Body of pancreas (tissue), 4 donors: ENCODE data around the gene PRKG1. TPM values are rescaled to one million over a fixed set of nuclear protein-coding genes. Genes with fewer than 3 reads are reported as not detected.

Source experiments
- ATAC-seq: fragments of 150-250 bp; one replicate; pipeline ENCODE4 v1.9.1; 2016
- DNase-seq, 4 donors: peaks; one replicate each; pipeline ENCODE4 v3.0.0-alpha.2; 2019
- H3K27ac ChIP-seq, 4 donors: fragments of 200-600 bp; sonication (generic); 1 replicate in 3 of 4; 2 replicates in 1 of 4; pipeline versions ENCODE4 v1.5.1 to v1.6.1; 2016 to 2019; ENCODE audit warnings: mild to moderate bottlenecking in 1 of 4, mixed read lengths in 1 of 4, moderate library complexity in 1 of 4
- H3K27me3 ChIP-seq, 2 donors: fragments of 200-600 bp; sonication (generic); one replicate each; pipeline ENCODE4 v1.6.0; 2016; ENCODE audit warnings: mild to moderate bottlenecking in 1 of 2
- H3K36me3 ChIP-seq, 2 donors: fragments of 200-600 bp; sonication (generic); replicated peaks in 1 of 2; 2 replicates each; pipeline ENCODE4 v1.5.1; 2016; ENCODE audit warnings: low read depth in 2 of 2; ENCODE audit not compliant: insufficient read depth in 1 of 2
- H3K4me1 ChIP-seq: fragments of 200-600 bp; sonication (generic); one replicate; pipeline ENCODE4 v1.6.0; 2016
- H3K4me3 ChIP-seq, 2 donors: fragments of 200-600 bp; sonication (generic); 1 replicate in 1 of 2; 2 replicates in 1 of 2; pipeline ENCODE4 v1.5.1; 2016 to 2019
- H3K9me3 ChIP-seq, 3 donors: fragments of 200-600 bp; sonication (generic); 1 replicate in 2 of 3; 2 replicates in 1 of 3; pipeline ENCODE4 v1.5.1; 2016
- CTCF ChIP-seq, 7 experiments: fragments of 450-650 bp in 4 of 7; fragments of 200-600 bp in 3 of 7; sonication (generic) in 3 of 7; IDR thresholded peaks; one replicate each; pipeline ENCODE4 v1.5.1; 2016 to 2019; ENCODE audit warnings: antibody characterized with exemption in 7 of 7
- POLR2A ChIP-seq, 3 donors: fragments of 450-650 bp; IDR thresholded peaks; one replicate each; pipeline ENCODE4 v1.6.1; 2016; ENCODE audit warnings: antibody characterized with exemption in 3 of 3, mild to moderate bottlenecking in 2 of 3
- WGBS, 2 donors: methylation state at CpG; one replicate each; pipeline ENCODE4 v1.1.5; 2017; 5-methylcytosine and 5-hydroxymethylcytosine counted together
- intact Hi-C: fragments of 100-400 bp; cut with DNase I; formaldehyde crosslinking; loops from one replicate; pipeline ENCODE4 v1.15.1; 2023
- total RNA-seq, 2 donors: library from RNA; depleted of rRNA; stranded (reverse); fragments of >200 nt; gene quantifications; one replicate each; pipeline ENCODE4 v1.1.0, GENCODE V29; 2016

PRKG1 gene
- total RNA-seq, 2 donors from 2014 or later, result 14.2 to 18.9 TPM

GRCh38 chr10:51168086-51168815 lies 94.0 kb downstream of the PRKG1 start:
- no peak for ATAC-seq
- Histone ChIP-seq H3K36me3 (no peaks in the 10 kb centered on the region), H3K27me3 (no peaks in the 10 kb centered on the region), H3K4me3 (no peak overlapping the region), H3K9me3 (no peaks in the 10 kb centered on the region), H3K27ac (no peak overlapping the region), H3K4me1 (no peaks in the 10 kb centered on the region)
- intact Hi-C loops, result no loop called here
- TF ChIP-seq CTCF (IDR thresholded peaks at IDR 0.05) (no peak), POLR2A (IDR thresholded peaks at IDR 0.05) (no peak)
- 62 to 64% methylated on average over 2 of the region's 2 CpGs for WGBS, 2 donors
- DNase-seq, result no peak

GRCh38 chr10:51169111-51169510 lies 94.8 kb downstream of the PRKG1 start:
- Histone ChIP-seq H3K27ac (no peak overlapping the region), H3K4me3 (no peak overlapping the region), H3K4me1 (no peaks in the 10 kb centered on the region), H3K36me3 (no peaks in the 10 kb centered on the region), H3K27me3 (no peaks in the 10 kb centered on the region), H3K9me3 (no peaks in the 10 kb centered on the region)
- WGBS, 2 donors, result 88 to 90% methylated on average over 1 of the region's 1 CpG
- ATAC-seq (no peak), DNase-seq (no peak)
- intact Hi-C loops, result no loop called here
- TF ChIP-seq CTCF (IDR thresholded peaks at IDR 0.05) (no peak), POLR2A (IDR thresholded peaks at IDR 0.05) (no peak)

DNA sequence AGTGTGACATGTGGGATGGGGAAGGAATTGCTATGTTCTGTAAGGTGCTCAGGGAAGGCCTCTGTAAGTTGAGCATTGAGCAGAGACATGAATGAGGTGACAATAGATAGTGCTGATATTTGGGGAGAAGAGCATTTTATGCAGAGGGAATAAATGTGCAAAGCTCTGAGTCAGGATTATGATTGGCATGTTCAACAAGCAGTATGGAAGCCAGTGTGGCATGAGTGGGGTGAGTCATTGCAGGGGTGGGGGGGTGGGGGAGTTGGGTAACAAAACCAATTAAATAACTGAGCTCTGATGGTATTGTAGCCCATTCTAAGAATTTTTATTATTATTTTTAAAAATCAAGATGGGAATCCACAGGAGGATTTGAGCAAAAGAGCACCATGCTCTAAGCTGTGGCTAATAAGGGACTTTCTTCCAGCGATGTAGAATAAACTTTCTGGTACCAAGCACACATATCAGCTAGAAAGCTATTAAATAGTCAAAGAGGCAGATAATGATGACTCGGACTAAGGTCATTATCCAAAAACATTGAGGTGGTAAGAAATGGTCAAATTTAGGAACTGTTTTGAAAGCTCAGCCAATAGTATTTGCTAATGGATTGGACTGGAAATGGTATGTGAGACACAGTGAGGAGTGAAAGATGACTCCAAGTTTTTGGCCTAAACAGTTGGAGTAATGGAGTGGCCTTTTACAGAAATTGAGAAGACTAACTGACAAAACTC lies 96.4 kb downstream of the PRKG1 start:
- ATAC-seq, result no peak
- Histone ChIP-seq H3K27ac (no peak overlapping the region), H3K4me1 (no peaks in the 10 kb centered on the region), H3K27me3 (no peaks in the 10 kb centered on the region), H3K9me3 (no peaks in the 10 kb centered on the region), H3K4me3 (no peak overlapping the region), H3K36me3 (peaks cover 0 to 5% of the 10 kb centered on the region in 2 donors)
- no peak for DNase-seq
- no peak for TF ChIP-seq CTCF (IDR thresholded peaks at IDR 0.05)
- TF ChIP-seq POLR2A (IDR thresholded peaks at IDR 0.05), result no peak
- intact Hi-C loops, result no loop called here
- WGBS, 2 donors, result 92 to 94% methylated on average over 2 of the region's 2 CpGs

DNA sequence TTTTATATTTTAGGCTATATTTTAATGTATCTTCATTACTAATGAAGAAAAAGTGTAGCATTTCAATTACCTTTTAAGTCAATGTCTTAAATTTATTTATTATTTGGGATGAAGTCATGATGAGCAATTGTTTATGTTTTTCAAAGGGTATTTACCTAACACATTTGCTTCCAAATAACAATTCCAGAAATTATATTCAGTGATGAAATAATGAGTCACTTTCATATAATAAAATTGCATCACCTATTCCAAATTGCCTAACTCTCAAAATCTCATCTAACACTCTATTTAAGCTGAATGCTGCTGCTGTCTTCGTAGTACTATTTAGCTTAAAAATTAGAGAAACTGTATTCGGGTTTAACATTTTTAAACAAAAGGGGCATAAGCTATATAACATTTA lies 97.7 kb downstream of the PRKG1 start:
- H3K27me3 ChIP-seq, result no peaks in the 10 kb centered on the region
- H3K36me3 ChIP-seq, result peaks cover 0 to 5% of the 10 kb centered on the region in 2 donors
- H3K4me1 ChIP-seq, result no peaks in the 10 kb centered on the region
- intact Hi-C loops, result no loop called here
- DNase-seq (no peak), ATAC-seq (no peak)
- H3K9me3 ChIP-seq, result no peaks in the 10 kb centered on the region
- H3K4me3 ChIP-seq, result no peak overlapping the region
- TF ChIP-seq CTCF (IDR thresholded peaks at IDR 0.05), result no peak
- TF ChIP-seq POLR2A (IDR thresholded peaks at IDR 0.05), result no peak
- 93 to 95% methylated on average over 2 of the region's 2 CpGs for WGBS, 2 donors
- H3K27ac ChIP-seq, result no peak overlapping the region
